ENCODE measurements around the gene NRP1.

NRP1 gene

GRCh38 chr10:33201056-33201780 lies 133.2 kb downstream of the NRP1 start:
- no peak for DNase-seq

GRCh38 chr10:33199731-33200232 lies 134.7 kb downstream of the NRP1 start:
- no peak for DNase-seq

- no peak for DNase-seq
These were observed 135.9 kb downstream of the NRP1 start for GRCh38 chr10:33198610-33199009.

GRCh38 chr10:33196710-33197491 lies 137.6 kb downstream of the NRP1 start:
- no peak for DNase-seq

- no peak for DNase-seq
These were observed 138.1 kb downstream of the NRP1 start for GRCh38 chr10:33196377-33196706.

GRCh38 chr10:33195608-33196376 lies 138.7 kb downstream of the NRP1 start:
- DNase-seq: no peak

GRCh38 chr10:33193701-33194521 lies 140.6 kb downstream of the NRP1 start:
- no peak for DNase-seq

- DNase-seq: no peak
These were observed 141.3 kb downstream of the NRP1 start for GRCh38 chr10:33193057-33193700.

GRCh38 chr10:33192190-33192589 lies 142.3 kb downstream of the NRP1 start:
- DNase-seq: no peak

- DNase-seq: no peak
These were observed 144.1 kb downstream of the NRP1 start for GRCh38 chr10:33190406-33190805.

GRCh38 chr10:33189808-33190207 lies 144.7 kb downstream of the NRP1 start:
- no peak for DNase-seq

- DNase-seq: no peak
These were observed 145.1 kb downstream of the NRP1 start for GRCh38 chr10:33189363-33189762.

GRCh38 chr10:33187427-33187999 lies 147.0 kb downstream of the NRP1 start:
- no peak for DNase-seq

- DNase-seq: no peak
These were observed 148.3 kb downstream of the NRP1 start for GRCh38 chr10:33186150-33186549.

GRCh38 chr10:33183655-33184054 lies 150.8 kb downstream of the NRP1 start:
- no peak for DNase-seq

GRCh38 chr10:33180921-33181320 lies 153.5 kb downstream of the NRP1 start:
- no peak for DNase-seq

- DNase-seq: no peak
These were observed 154.1 kb downstream of the NRP1 start for GRCh38 chr10:33180390-33180789.

- no peak for DNase-seq
These were observed 155.4 kb downstream of the NRP1 start for GRCh38 chr10:33179067-33179466.

GRCh38 chr10:33178026-33178755 lies 156.3 kb downstream of the NRP1 start:
- DNase-seq: no peak

- no peak for DNase-seq
These were observed 157.8 kb downstream of the NRP1 start for GRCh38 chr10:33176688-33177087.

Data from NCI-H1048 (cell line).